Omental fat pad (tissue), 4 donors: Measurements from ENCODE around the gene SFXN1. TPM values are rescaled to one million over a fixed set of nuclear protein-coding genes. Genes with fewer than 3 reads are reported as not detected.

Experiments
- ATAC-seq: fragments of 150-250 bp; one replicate; pipeline ENCODE4 v1.9.1; 2016; ENCODE audit warnings: mild to moderate bottlenecking, moderate library complexity; ENCODE audit not compliant: low FRiP score
- DNase-seq: peaks from one replicate; pipeline ENCODE4 v3.0.0-alpha.2; 2019; ENCODE audit warnings: low spot score
- CTCF ChIP-seq, 3 donors: fragments of 450-650 bp; IDR thresholded peaks; one replicate each; pipeline ENCODE4 v1.5.1; 2016 to 2017; ENCODE audit warnings: antibody characterized with exemption in 3 of 3, mild to moderate bottlenecking in 3 of 3, moderate library complexity in 2 of 3
- total RNA-seq, 4 donors: library from RNA; depleted of rRNA; stranded (reverse); fragments of >200 nt; gene quantifications; one replicate each; pipeline ENCODE4 v1.1.0, GENCODE V29; 2016

Gene SFXN1
- total RNA-seq, 4 donors from 2014 or later = 18.8 to 32.6 (median 23.7) TPM

GRCh38 chr5:175460126-175460525 is 18.2 kb upstream of the SFXN1 start:
- DNase-seq = no peak
- ATAC-seq = no peak
- no peak for TF ChIP-seq CTCF (IDR thresholded peaks at IDR 0.05)

GRCh38 chr5:175460552-175460951 is 17.8 kb upstream of the SFXN1 start:
- DNase-seq (no peak), ATAC-seq (no peak)
- TF ChIP-seq CTCF (IDR thresholded peaks at IDR 0.05) = no peak

DNA sequence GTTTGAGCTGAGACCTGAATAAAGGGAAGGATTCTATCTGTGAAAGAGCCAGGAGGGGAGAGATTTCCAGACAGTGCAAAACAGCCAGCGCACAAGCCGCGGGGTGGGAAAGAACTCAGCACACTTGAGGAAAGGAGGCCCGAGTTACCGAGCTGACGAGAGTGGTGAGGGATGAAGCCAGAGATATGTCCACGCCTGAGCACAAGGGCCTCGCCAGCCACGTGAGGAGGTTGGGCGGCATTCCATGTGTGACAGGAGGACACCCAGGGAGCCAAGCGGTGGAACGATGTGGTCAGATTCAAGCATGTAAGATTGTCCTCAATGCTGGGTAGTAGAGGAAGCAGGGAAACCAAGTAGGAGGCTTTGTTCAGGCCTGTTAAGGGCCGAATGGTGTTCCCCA is 17.0 kb upstream of the SFXN1 start:
- TF ChIP-seq CTCF (IDR thresholded peaks at IDR 0.05) = no peak
- ATAC-seq (no peak), DNase-seq (no peak)

DNA sequence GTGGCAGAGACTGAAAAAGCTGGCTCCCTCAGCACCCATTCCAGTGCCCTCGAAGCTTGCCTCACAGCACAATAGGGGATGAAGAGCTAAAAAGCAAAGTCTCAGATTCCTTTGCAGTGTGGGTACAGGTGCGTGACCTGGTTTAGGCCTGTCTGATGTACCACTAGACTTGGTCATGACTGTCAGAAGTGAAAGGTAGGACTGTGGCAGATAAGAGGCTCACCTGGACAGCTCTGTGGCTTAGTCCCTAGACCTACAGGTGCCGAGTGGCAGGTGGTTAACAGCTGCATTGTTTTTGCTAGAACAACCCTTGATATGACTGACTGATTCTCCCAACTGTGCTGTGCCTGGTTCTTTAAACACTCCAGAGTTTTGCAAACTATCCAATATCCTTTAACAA is 14.7 kb upstream of the SFXN1 start:
- no peak for TF ChIP-seq CTCF (IDR thresholded peaks at IDR 0.05)
- DNase-seq (no peak), ATAC-seq (no peak)

DNA sequence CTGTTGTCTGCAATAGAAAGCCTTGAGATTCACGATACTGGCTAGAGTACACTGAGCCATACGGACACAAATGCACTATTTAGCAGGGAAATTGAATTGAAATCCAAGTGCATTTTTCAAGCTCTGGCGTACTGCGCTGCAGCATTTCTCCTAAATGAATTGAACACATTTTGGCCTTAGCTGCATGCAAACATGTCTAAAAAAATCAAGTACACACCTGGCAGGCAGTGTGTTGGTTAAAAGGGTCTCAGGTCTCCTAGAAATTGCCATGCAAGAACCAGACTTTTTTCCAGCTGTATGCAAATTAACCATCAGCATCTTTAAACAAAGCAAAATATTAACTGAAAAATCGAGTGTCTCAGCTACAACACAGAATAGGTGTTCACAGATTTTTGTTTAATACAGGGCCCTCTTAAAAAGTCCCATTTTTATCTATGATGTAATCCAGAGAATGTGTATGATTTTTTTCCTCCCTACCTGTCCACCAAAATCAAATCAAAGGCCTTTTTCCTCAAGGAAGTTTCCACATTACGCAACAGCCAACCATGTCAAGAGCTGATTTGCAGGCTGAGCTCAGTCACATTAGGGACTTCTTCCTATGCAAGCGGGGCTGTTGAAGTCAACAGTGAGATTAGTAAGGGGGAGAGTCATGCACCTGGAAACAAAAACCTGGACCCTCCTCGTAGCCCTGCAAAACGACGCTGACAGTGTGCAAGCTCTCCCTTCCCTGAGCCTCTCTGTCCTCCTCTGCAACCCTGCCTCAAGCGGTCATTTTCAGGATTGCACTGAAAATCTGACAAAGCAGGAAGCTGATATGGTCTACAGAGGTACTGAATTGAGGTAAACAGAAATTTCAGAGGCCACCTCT is 14.1 kb upstream of the SFXN1 start:
- ATAC-seq = no peak
- DNase-seq = no peak
- TF ChIP-seq CTCF (IDR thresholded peaks at IDR 0.05) = no peak

DNA sequence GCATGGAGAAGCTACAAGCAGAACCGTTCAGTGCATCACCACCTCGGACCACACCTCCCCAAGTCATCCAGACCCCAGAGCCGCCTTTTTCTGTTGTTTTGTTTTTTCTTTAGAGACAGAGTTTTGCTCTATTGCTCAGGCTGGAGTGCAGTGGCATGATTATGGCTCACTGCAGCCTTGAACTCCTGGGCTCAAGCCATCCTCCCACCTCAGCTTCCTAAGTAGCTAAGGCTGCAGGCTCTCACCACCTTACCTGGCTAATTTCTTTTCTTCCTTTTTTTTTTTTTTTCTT is 13.5 kb upstream of the SFXN1 start:
- no peak for ATAC-seq
- TF ChIP-seq CTCF (IDR thresholded peaks at IDR 0.05) = no peak

GRCh38 chr5:175465282-175465681 is 13.1 kb upstream of the SFXN1 start:
- no peak for TF ChIP-seq CTCF (IDR thresholded peaks at IDR 0.05)
- ATAC-seq (no peak), DNase-seq (no peak)

More for the DNA sequence above, 13.5 kb upstream of the SFXN1 start:
- no peak for DNase-seq
